Large intestine (tissue), 3 donors: Measurements from ENCODE around the gene KRT73. TPM values are rescaled to one million over a fixed set of nuclear protein-coding genes. Genes with fewer than 3 reads are reported as not detected.

Experiments
- DNase-seq, 2 donors: peaks; one replicate each; pipeline versions ENCODE4 v3.0.0 to v3.0.0-alpha.2; 2013
- H3K27ac ChIP-seq: one replicate; pipeline ENCODE4 v1.5.1; 2013; ENCODE audit warnings: low read length
- H3K27me3 ChIP-seq: 2 replicates; pipeline ENCODE4 v1.6.1; 2013; ENCODE audit warnings: low read length; ENCODE audit not compliant: control insufficient read depth, insufficient read depth
- H3K36me3 ChIP-seq: 2 replicates; pipeline ENCODE4 v1.6.1; 2013; ENCODE audit warnings: low read length; ENCODE audit not compliant: control insufficient read depth, insufficient read depth
- H3K4me1 ChIP-seq: one replicate; pipeline ENCODE4 v1.6.1; 2013; ENCODE audit warnings: low read length; ENCODE audit not compliant: control insufficient read depth, insufficient read depth
- H3K4me3 ChIP-seq: one replicate; pipeline ENCODE4 v1.5.1; 2013; ENCODE audit warnings: low read length
- H3K9me3 ChIP-seq: one replicate; pipeline ENCODE4 v1.6.1; 2013; ENCODE audit warnings: mild to moderate bottlenecking, low read depth, low read length, moderate library complexity; ENCODE audit not compliant: control insufficient read depth
- WGBS: methylation state at CpG from one replicate; pipeline ENCODE4 v1.1.5; 2013; ENCODE audit warnings: low lambda C conversion rate; ENCODE audit not compliant: insufficient coverage; 5-methylcytosine and 5-hydroxymethylcytosine counted together
- polyA plus RNA-seq: library from polyadenylated mRNA; unstranded; fragments of 120-200 nt; gene quantifications from one replicate; pipeline ENCODE4 v1.2.1, GENCODE V29; 2013

Gene KRT73
- polyA plus RNA-seq, 1 donor = 0.97 TPM

- no peaks in the 10 kb centered on the region for H3K9me3 ChIP-seq
- peaks cover 21% of the 10 kb centered on the region for H3K27me3 ChIP-seq
- WGBS = no CpG with 5 or more reads among the region's 6 CpGs
- no peak overlapping the region for H3K4me3 ChIP-seq
- H3K4me1 ChIP-seq = no peaks in the 10 kb centered on the region
- DNase-seq = no peak
- no peaks in the 10 kb centered on the region for H3K36me3 ChIP-seq
- H3K27ac ChIP-seq = no peak overlapping the region
Measured at GRCh38 chr12:52611080-52611468, 7.3 kb downstream of the KRT73 start.

- no peaks in the 10 kb centered on the region for H3K4me1 ChIP-seq
- DNase-seq = no peak
- peaks cover 28% of the 10 kb centered on the region for H3K27me3 ChIP-seq
- no peak overlapping the region for H3K4me3 ChIP-seq
- no peaks in the 10 kb centered on the region for H3K9me3 ChIP-seq
- no CpG with 5 or more reads among the region's 8 CpGs for WGBS
- no peaks in the 10 kb centered on the region for H3K36me3 ChIP-seq
- H3K27ac ChIP-seq = no peak overlapping the region
Measured at GRCh38 chr12:52608826-52609630, 9.3 kb downstream of the KRT73 start.

- DNase-seq = no peak
- no CpG with 5 or more reads among the region's 6 CpGs for WGBS
- Histone ChIP-seq H3K9me3 (no peaks in the 10 kb centered on the region), H3K27me3 (peaks cover 30% of the 10 kb centered on the region), H3K36me3 (no peaks in the 10 kb centered on the region), H3K27ac (no peak overlapping the region), H3K4me1 (no peaks in the 10 kb centered on the region), H3K4me3 (no peak overlapping the region)
Measured at GRCh38 chr12:52608161-52608560, 10.2 kb downstream of the KRT73 start.

GRCh38 chr12:52607314-52607713 is 11.0 kb downstream of the KRT73 start:
- no CpG with 5 or more reads among the region's 1 CpG for WGBS
- Histone ChIP-seq H3K36me3 (no peaks in the 10 kb centered on the region), H3K4me1 (no peaks in the 10 kb centered on the region), H3K27me3 (peaks cover 36% of the 10 kb centered on the region), H3K9me3 (no peaks in the 10 kb centered on the region), H3K27ac (no peak overlapping the region), H3K4me3 (no peak overlapping the region)
- DNase-seq = no peak

DNA sequence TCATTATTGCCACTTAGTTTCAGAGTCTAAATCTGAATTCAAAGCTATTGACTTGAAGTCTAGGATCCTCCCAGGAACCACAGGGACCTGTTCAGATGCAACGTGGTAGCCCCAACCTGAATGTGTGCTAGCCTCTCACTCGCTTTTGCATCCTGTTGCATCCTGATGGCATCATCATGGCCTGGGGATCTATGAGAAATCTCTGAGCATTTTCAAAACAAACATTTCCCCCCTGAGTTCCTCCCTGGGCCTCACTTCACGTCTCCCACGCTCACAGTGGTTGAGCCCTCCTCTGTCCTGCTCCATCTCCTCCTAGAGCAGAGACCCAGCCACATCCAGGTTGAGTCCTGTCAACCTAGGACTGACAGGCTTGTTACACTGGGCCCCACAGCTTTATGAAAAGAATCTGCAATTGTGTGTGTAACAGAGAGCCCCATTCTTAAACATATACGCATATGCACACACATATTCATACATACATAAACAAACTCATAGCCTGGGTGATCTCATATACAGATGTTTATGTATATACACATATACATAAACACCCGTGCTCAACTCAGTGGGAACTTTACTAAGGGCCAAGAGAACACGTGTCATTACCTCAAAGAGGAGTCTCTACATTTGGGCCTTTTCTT is 11.7 kb downstream of the KRT73 start:
- no peaks in the 10 kb centered on the region for H3K36me3 ChIP-seq
- no peak overlapping the region for H3K4me3 ChIP-seq
- H3K27me3 ChIP-seq = peaks cover 41% of the 10 kb centered on the region
- WGBS = no CpG with 5 or more reads among the region's 7 CpGs
- no peak for DNase-seq
- no peaks in the 10 kb centered on the region for H3K4me1 ChIP-seq
- H3K27ac ChIP-seq = no peak overlapping the region
- no peaks in the 10 kb centered on the region for H3K9me3 ChIP-seq

DNA sequence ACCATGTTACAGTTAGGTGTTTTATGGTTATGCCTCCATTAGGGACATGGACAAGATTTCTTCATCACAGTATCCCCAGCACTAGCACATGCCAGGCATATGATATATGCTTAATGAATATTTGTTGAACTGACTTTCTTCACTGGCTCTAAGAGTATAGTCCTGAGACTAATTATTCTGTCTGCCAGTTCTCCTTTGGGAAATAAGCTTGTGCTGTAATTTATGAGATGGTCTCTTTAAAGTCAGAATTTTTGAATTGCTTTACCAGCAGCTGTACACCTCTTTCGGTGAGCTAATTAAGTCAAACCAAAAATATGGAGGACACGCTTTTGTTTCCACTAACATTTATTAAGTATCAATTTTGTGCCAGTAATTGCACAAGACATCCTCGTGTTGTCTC is 12.3 kb downstream of the KRT73 start:
- no peaks in the 10 kb centered on the region for H3K36me3 ChIP-seq
- H3K4me3 ChIP-seq = no peak overlapping the region
- no peak overlapping the region for H3K27ac ChIP-seq
- peaks cover 44% of the 10 kb centered on the region for H3K27me3 ChIP-seq
- no peaks in the 10 kb centered on the region for H3K9me3 ChIP-seq
- WGBS = 80% methylated on average over 1 of the region's 3 CpGs
- DNase-seq = no peak
- H3K4me1 ChIP-seq = no peaks in the 10 kb centered on the region

DNA sequence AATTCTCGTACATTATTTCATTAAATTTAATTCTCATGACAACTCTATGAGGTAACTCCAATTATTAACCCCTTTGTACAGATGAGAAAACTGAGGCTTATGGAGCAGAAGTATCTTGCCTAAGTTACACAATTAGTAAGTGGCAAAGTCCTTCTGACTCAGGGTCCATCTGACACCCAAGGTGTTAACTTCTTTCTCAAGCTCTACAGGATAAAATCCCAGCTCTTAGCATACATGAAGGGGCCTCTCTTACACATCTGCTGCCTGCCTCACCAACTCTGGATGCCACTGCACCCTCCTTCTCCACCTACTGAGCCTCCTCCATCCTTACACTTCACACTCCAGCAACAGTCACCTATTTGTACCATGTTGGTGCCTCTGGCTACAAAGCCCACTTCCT is 12.8 kb downstream of the KRT73 start:
- Histone ChIP-seq H3K4me1 (no peaks in the 10 kb centered on the region), H3K36me3 (no peaks in the 10 kb centered on the region), H3K9me3 (no peaks in the 10 kb centered on the region), H3K27ac (no peak overlapping the region), H3K4me3 (no peak overlapping the region), H3K27me3 (peaks cover 46% of the 10 kb centered on the region)
- no peak for DNase-seq
- WGBS = 100% methylated on average over 1 of the region's 1 CpG

DNA sequence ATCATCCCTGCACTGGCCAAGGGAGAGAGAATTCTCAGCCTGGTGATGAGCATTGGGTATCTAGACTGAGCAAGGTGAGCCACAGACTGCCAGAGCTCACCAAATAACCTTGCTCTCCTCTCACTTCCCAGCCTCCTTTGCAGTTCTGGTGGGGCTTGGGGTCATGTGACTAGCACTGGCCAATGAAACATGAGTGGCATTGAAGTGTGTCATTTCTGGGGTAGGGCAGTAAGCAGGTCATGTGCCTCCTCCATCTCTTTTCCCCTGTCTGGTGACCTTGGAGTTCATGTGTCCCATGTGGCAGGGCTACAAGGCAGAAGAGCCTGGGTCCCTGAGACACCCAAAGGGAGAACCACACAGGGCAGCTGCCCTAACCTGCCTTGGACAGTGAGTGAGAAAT is 13.5 kb downstream of the KRT73 start:
- no peak overlapping the region for H3K27ac ChIP-seq
- H3K36me3 ChIP-seq = no peaks in the 10 kb centered on the region
- H3K27me3 ChIP-seq = peaks cover 51% of the 10 kb centered on the region
- no peak overlapping the region for H3K4me3 ChIP-seq
- no peaks in the 10 kb centered on the region for H3K4me1 ChIP-seq
- no peaks in the 10 kb centered on the region for H3K9me3 ChIP-seq
- DNase-seq = no peak

- no peak for DNase-seq
- no peaks in the 10 kb centered on the region for H3K9me3 ChIP-seq
- no peaks in the 10 kb centered on the region for H3K4me1 ChIP-seq
- H3K27ac ChIP-seq = no peak overlapping the region
- peaks cover 56% of the 10 kb centered on the region for H3K27me3 ChIP-seq
- 100% methylated on average over 1 of the region's 2 CpGs for WGBS
- H3K4me3 ChIP-seq = no peak overlapping the region
- no peaks in the 10 kb centered on the region for H3K36me3 ChIP-seq
Measured at GRCh38 chr12:52603314-52603713, 15.0 kb downstream of the KRT73 start.

- DNase-seq = no peak
- Histone ChIP-seq H3K36me3 (no peaks in the 10 kb centered on the region), H3K27ac (no peak overlapping the region), H3K4me3 (no peak overlapping the region), H3K4me1 (no peaks in the 10 kb centered on the region), H3K27me3 (peaks cover 61% of the 10 kb centered on the region), H3K9me3 (no peaks in the 10 kb centered on the region)
- no CpG with 5 or more reads among the region's 5 CpGs for WGBS
Measured at GRCh38 chr12:52602552-52602951, 15.8 kb downstream of the KRT73 start.

DNA sequence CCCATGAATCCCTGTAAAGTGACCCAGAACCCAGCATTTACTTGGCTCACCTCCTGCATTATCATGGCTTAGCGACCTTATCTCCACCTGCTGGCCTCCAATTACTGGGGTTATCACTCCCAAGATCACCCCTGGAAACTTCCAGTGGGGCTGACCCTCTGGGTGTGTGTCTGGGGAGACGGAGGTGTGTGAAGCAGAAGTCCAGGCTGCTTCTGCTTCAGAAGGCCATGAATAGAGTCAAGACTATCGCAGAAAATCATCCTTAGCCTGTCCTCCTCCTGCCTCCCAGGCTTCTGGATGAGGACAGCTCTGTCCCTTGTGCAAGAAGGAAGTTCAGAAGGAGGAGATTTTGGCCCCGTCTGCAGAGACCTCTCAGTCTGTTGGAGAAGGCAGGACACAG is 16.7 kb downstream of the KRT73 start:
- no CpG with 5 or more reads among the region's 4 CpGs for WGBS
- Histone ChIP-seq H3K9me3 (no peaks in the 10 kb centered on the region), H3K4me1 (no peaks in the 10 kb centered on the region), H3K36me3 (no peaks in the 10 kb centered on the region), H3K4me3 (no peak overlapping the region), H3K27me3 (peaks cover 61% of the 10 kb centered on the region), H3K27ac (no peak overlapping the region)
- DNase-seq = no peak
